ENCODE measurements around the gene STAC.

DNA sequence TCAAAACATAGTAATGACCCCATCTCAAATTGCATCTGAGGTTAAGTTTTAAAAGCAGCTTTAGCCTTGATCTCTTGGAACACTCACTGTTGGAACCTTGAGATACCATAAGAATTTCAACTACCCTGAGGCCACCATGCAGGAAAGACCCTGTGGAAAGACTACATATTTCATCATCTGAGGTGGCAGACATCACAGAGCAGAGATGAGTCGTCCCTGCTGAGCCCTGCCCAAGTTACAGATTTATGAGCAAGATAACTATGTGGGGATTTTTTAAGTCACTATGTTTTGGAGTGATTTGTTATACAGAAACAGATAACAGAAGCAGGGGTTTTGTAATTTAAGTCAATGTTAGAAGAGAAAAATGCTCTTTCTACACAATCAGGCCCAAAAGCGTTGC is 168.4 kb downstream of the STAC start:
- TF ChIP-seq, protein P1, sequence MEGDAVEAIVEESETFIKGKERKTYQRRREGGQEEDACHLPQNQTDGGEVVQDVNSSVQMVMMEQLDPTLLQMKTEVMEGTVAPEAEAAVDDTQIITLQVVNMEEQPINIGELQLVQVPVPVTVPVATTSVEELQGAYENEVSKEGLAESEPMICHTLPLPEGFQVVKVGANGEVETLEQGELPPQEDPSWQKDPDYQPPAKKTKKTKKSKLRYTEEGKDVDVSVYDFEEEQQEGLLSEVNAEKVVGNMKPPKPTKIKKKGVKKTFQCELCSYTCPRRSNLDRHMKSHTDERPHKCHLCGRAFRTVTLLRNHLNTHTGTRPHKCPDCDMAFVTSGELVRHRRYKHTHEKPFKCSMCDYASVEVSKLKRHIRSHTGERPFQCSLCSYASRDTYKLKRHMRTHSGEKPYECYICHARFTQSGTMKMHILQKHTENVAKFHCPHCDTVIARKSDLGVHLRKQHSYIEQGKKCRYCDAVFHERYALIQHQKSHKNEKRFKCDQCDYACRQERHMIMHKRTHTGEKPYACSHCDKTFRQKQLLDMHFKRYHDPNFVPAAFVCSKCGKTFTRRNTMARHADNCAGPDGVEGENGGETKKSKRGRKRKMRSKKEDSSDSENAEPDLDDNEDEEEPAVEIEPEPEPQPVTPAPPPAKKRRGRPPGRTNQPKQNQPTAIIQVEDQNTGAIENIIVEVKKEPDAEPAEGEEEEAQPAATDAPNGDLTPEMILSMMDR (IDR thresholded peaks at IDR 0.05), result no peak
- TF ChIP-seq EP300 (IDR thresholded peaks at IDR 0.05), result no peak
- no peak for TF ChIP-seq POLR2A (IDR thresholded peaks at IDR 0.05)

All from suprapubic skin (tissue), 3 donors.